Breast epithelium (tissue), 3 donors: ENCODE data around the gene SIRPB1.

Experiments
- POLR2A ChIP-seq: fragments of 450-650 bp; IDR thresholded peaks from one replicate; pipeline ENCODE4 v1.6.1; 2016; ENCODE audit warnings: antibody characterized with exemption, mild to moderate bottlenecking, moderate library complexity
- POLR2AphosphoS5 ChIP-seq, 3 donors: sonication (generic); formaldehyde crosslinking; IDR thresholded peaks; one replicate each; pipeline ENCODE4 v1.6.1; 2017; ENCODE audit warnings: antibody characterized with exemption in 3 of 3

DNA sequence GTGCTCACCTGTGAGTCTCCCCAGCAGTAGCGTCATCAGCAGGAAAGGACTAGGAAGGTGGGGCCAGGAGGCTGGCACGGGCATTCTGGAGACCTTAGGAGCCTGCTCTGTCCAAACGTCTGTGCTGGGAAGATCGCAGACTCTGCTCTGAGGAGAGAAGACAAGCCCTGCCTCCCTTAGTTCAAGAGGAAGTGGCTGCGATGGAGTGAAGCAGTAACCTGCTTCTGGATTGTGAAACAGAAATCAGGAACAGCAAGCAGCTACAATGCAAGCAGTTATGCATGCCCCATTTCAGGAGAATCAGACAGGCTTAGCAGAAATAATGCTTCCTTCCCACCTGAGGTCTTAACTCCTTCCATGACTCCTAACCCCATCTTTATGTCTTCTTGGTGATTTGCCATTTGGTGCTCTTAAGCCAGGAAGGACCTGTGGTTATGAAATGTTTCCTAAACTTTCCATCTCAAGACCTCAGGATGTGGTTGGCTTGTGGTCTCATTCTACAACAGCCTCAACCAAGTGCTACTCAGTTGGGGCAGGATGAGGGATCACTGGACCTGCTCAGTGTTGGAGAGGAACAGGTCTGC, at the start of gene SIRPB1:
- no peak for TF ChIP-seq POLR2A
- no peak for TF ChIP-seq POLR2AphosphoS5 (IDR thresholded peaks at IDR 0.05)
